Stimulated activated CD4-positive, alpha-beta T cell treated with anti-CD3 and anti-CD28 coated beads, Interleukin-4, amount 100 ng/mL, for 24 hours (primary cell): ENCODE data around the gene ADAM12.

Experiments
- DNase-seq: peaks from one replicate; pipeline ENCODE4 v3.0.0-alpha.2; 2020

Gene ADAM12

DNA sequence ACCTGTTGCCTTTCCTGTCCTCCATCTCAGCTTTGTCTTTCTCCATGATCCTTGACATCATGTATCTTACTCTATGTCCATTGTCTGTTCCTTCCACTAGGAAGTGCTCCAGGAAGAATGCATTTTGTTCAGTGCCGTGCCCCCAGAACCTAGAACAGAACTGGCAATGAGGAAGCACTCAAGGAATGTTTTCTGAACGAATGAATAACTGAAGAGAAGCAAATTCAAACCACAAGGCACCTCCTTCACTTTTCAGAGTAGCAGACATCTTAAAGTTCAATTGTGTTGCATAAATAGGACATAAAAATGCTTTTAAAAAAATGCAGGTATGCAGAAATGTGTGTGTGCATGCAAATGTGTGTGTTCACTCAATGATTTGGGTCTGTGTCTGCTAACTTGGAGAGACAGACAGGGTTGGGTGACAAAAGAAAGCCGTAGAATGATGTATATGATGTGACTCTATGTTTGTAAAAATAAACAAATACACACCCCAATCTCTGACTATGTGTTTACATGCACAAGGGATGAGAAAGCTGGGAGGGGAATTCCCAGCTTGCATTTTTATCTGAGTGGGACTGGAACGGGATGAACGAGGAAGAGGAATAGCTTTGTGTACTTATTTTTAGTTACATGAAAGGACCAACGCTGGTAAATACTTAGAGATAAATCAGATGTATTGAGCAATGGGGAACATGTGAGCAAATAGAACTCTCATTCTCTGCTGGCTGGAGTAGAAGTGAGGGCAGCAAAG is 254.2 kb downstream of the ADAM12 start:
- DNase-seq = no peak

DNA sequence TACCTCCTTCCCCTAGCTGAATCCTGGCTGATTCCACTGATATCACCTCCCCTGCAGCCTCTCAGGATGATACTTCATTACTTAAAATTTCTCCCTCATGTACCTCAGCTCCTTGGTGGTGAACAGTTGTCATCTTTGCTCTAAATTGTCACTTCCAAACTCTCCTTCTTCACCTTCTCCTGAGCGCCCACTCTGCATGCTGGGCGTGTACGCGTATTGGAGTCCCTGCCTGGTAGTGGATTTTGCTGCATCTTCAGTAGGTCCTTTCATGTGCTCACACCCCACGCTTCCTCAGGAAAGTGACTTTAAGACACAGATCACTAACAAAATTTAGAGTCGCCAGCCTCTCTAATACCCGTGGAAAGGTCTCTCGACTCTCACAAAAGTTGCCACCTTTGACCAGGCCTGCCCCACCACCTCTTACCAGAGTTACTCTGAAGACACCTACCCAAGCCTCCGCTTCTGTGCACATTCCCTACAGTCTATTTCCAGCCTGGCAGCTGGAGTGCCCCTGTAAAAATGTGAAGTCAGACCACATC is 255.1 kb downstream of the ADAM12 start:
- no peak for DNase-seq

DNA sequence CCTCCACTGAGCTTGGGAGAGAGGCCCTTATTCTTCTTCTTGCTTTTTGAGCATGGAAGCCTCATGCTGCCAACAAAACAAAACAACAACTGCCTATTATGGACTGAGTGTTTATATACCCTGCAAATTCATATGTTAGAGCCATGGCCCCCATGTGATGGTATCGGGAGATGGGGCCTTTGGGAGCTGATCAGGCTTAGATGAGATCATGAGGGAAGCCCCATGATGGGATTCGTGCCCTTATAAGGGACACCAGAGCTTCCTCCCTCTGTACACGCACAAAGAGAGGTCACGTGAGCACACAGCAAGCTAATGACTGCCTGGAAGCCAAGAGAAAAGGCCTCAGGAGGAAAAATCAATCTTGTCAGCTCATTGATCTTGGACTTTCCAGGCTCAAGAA is 256.9 kb downstream of the ADAM12 start:
- no peak for DNase-seq

DNA sequence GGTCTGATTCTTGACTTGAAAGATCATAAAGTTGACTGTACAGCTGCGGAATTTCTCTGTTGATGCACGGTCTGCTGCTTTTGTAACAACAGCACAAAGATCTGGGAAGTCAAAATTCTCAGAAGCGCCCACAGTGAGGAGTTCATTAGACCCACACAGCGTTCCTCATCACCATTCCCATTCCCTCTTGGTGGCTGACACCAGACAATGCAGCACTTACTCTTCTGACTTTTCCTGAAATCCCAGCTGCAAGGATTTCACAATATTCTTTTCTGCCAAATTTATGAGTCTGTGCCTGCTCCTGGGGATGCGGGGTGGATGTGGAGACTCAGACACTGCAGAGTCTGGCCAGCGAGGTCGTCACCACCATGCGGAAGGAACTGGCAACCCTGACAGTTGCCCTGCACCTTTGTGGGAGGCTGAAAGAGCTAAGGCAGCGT is 258.0 kb downstream of the ADAM12 start:
- no peak for DNase-seq

DNA sequence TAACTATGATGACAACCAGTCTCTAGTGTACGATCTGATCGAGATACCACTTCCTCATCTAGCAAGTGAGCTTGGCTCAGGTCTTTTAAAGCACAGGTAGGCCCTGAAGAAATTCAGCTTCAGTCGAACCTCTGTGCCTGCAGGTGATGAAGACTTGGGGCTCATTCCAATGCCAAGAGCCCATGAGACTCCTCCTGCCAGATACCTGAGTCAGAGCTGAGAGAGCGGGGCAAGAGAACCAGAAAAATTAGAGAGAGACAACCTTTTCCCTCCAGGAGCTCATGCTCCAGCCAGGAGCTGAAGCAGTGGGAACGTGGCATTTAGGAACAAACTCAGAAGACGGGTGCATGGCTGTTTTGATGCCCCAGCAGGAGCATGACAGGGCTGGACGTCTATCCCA is 259.3 kb downstream of the ADAM12 start:
- DNase-seq = no peak

DNA sequence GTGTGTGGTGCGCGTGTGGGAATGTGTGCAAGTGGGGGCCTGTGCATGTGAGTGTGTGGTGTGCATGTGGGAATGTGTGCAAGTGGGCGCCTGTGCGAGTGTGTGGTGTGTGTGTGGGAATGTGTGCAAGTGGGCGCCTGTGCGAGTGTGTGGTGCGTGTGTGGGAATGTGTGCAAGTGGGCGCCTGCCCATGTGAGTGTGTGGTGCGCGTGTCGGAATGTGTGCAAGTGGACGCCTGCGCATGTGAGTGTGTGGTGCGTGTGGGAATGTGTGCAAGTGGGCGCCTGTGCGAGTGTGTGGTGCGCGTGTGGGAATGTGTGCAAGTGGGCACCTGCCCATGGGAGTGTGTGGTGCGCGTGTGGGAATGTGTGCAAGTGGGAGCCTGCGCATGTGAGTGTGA is 259.7 kb downstream of the ADAM12 start:
- DNase-seq = no peak

DNA sequence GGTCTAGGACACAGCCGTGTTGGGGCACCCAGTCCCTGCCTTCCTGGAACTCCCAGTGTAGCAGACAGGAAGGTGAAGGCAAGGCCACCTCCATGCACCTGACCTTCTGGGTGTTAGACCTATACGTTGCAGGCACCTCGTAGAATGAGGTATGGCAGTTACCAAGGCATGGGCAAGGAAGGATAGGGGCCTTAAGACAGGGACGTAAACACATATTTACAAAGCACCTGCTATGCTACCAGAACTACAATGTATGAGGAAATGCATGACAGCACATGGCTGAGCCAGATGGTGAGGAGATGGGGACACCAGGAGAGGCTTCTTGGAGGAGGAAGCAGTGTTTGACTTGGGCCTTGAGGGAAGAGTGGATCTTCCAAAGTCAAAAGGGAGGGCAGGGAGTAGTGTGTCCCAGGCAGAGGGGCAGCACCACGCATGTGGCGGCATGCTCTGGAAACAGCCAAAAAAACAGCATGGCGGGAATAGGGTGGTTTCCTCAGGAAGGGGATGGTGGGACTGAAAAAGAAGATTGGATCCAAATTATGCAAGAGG is 260.7 kb downstream of the ADAM12 start:
- DNase-seq = no peak

DNA sequence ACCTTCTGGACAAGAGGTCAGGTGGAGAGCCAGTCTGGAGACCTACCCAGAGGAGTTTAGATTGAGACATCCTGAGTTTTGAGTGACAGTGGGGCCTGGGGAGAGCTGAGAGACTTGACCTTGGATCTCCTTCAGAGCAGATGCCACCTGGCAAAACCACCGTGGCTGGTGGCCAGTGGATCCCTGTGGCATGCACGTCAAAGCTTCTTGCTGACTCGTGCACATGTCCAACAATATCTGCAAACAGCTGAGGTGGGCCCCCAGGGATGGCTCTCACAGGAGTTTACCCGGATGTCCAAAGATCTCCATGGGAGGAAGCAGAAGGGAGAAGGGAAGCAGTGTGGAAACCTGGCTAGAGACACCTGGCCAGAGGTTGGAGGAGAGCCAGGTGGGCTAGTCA is 261.4 kb downstream of the ADAM12 start:
- DNase-seq = no peak

DNA sequence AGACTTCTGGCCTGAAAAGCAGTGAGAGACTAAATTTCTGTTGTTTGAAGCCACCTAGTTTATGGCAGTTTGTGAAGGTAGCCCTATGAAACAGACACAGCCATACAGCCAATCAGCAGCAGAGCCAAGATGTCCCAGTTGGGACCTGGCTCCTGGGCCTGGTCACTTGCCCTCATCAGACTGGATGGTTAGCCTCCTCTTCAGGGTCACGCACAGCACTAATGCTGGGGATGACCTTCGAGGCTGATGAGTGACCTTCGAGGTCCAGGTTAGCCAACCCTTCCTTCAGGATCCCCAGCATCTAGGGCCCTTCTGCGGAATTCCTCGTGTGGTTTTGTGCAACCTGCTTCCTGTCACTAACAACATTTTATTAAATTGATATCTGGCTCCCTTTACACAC is 262.3 kb downstream of the ADAM12 start:
- no peak for DNase-seq

DNA sequence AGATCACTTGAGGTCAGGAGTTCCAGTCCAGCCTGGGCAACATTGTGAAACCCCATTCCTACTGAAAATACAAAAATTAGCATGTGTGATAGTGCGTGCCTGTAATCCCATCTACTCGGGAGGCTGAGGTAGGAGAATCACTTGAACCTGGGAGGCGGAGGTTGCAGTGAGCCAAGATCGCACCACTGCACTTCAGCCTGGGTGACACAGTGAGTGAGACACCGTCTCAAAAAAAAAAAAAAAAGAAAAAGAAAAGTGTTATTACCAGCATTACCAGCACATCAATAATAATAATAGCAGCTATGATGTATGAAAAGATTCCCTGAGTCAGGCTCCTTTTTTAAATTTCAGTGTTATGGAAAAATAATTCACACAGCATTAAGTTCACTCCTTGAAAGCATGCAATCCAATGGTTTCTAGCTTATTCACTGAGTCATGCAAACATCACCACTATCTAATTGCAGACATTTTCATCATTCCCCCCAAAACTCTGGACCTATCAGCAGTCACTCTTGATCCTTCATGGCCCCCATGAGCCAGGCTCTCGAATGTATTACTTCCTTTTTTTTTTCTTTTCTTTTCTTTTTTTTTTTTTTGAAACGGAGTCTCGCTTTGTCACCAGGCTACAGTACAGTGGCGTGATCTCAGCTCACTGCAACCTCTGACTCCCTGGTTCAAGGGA is 263.5 kb downstream of the ADAM12 start:
- DNase-seq = no peak

DNA sequence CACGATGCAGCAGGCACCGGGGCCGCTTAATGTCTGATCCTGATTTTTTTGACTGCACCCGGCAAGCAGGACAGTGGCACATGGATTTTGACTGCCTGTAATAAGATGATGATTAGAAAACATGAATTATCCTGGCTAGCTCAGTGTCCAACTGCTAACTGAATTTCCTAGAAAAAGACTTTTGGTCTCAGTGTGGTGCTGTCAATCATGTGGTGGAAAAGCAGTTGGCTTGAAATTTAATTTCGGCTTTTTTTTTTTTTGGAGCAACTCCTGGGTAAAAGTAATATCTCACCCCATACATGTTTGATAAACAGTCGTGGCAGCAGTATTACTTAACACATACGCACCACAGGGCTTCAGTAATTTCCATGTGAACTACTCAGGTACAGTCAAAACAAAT is 264.2 kb downstream of the ADAM12 start:
- DNase-seq = no peak

DNA sequence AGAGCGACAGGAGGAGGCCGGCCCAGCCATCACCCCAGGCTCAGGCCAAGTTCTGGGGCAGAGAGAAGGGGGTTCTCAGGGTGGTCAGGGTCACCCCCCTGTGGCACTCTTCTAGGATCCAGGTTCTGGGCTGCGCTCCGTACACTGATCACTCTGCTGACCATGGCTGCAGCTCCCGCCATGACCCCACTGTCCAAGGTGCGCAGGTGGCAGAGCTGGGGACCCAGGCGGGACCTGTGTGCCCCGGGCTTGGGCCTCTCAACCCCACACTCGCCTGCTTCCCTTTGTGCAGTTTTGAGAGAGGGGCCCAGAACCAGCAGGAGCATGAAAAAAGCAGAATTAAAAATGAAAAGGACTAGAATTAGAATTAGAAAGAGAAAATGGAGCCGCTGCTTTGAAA is 264.8 kb downstream of the ADAM12 start:
- no peak for DNase-seq

DNA sequence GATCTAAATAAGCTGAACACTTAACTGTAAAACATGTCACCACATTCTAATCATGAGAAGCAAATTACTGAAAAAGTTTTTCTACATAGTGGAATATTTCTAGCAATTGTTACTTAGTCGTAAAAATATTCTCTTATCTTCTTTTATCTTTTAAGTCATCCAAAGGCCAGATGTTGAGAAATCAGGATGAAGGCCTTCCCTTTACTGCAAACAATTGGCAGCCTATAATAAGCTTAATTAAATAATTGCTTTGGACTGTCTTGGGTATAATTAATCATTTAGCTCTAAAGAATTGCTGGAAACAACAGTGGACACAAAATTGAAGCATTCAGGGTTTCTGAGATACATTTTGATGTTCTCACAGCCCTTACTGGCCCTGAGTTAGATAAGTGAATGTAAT is 265.4 kb downstream of the ADAM12 start:
- no peak for DNase-seq

DNA sequence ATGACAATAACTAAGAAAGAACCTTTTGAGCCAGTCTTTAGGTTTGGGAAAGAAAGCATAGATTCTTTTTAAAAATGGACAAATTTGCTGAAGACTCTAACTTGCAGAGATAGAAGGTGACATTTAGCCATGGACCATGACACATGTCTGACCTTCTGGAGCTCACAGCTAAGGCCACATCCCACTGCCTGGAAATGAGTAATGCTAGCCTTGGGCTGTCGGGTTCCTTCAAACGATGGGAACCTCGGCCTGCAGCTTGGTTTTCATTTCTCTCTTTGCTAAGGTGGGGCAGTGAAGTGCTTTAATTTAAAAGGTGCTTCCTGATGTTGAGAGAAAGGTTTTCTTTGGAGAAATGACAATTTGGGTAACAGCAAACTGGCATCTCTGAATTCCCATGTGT is 268.7 kb downstream of the ADAM12 start:
- no peak for DNase-seq

DNA sequence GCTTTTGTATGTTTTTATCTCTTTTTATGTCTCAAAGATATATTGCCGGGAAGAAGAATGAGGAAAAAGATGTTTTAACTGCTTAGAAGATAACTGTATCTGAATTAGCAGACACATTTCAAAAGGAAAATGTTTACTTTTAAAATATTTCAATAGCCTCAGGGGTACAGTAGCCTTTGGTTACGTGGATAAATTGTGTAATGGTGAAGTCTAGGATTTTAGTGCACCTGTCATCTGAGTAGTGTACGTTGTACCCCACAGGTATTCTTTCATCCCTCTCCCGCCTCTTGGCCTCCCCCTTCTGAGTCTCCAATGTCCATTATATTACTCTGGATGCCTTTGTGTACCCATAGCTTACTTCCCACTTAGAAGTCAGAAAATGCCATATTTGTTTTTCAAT is 269.8 kb downstream of the ADAM12 start:
- no peak for DNase-seq

DNA sequence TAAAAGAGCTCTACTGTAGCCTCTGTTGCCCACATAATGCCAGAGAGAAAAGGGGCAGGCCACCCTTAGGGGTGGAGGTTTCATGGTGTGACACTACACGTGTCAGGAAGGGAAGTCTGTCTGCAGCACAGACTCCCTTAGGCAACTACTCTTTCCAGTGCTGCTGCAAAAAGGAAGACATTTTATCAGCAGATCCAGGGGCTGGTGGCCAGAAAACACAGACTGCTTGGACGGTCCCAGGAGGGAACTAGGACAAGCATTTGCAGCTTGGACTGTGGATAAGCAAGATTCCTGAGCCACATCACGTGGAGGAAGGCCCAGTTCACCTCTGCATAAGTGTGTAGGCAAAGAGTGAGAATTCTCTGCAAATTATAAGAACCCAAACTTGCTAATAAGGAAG is 271.1 kb downstream of the ADAM12 start:
- no peak for DNase-seq

DNA sequence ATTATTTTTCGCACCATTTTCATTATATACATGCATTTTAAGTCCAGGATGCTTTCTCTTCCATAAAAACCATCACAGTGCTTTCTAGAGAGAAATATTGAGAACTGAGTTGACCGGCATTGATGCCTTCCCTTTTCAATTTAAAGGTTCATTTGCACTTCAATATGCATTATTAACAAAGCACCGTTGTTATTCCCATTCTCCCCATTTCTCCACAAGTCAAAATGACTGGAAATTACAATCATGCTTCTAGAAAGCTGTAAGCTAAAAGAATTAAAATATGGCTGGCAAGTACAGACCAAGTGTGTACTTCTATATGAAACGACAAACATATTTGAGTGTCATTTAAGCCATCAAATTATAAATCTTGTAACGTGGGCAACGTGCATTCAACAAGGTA is 272.4 kb downstream of the ADAM12 start:
- DNase-seq = no peak

DNA sequence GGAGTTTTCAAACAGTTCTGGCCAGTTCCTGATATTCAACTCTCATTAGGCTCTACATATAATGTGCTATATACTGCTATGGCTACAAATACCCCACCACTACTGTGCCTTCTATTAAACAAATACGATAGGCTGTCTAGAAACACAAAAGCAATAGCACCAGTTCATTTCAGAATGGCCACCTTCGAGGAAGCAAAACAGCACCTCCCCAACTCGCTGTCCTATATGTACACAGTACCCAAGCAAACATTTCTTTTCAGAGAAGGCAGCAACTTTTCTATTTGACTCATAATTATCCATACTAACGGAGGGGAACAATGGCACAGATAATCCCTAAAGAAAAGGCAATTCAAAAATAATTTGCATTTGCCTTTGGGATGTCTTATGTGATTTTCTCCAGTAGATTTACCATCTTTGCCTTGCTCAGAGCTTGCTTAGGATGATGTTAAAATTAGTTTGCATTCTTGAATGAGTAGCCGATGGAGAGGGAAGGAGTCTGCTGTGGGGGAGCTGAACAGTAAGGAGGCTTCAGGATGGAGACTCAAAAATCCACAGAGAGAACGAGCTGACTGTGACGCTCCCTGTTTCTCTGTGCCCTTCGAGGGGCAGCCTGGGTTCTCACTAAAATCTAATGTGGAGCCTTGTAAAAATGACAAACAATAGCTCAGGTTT is 273.3 kb downstream of the ADAM12 start:
- DNase-seq = no peak

DNA sequence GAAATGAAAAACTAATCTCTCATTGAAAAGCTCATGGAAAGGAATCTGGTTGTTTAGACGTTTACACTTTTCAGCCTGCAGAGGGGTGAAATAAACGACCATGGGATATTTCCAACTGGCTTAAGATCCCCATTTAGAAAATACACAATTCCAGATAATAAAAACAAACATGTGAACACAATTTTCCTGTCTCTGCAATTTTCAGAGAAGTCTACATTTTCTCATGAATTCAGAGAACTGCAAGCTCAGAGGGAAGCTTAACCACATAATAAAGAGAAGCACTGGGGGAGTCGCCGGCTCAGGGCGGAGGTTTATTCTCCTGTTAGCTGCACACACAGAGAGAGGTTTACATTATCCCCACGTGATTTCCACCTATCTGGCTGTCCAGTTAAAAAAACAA is 276.8 kb downstream of the ADAM12 start:
- DNase-seq = no peak

DNA sequence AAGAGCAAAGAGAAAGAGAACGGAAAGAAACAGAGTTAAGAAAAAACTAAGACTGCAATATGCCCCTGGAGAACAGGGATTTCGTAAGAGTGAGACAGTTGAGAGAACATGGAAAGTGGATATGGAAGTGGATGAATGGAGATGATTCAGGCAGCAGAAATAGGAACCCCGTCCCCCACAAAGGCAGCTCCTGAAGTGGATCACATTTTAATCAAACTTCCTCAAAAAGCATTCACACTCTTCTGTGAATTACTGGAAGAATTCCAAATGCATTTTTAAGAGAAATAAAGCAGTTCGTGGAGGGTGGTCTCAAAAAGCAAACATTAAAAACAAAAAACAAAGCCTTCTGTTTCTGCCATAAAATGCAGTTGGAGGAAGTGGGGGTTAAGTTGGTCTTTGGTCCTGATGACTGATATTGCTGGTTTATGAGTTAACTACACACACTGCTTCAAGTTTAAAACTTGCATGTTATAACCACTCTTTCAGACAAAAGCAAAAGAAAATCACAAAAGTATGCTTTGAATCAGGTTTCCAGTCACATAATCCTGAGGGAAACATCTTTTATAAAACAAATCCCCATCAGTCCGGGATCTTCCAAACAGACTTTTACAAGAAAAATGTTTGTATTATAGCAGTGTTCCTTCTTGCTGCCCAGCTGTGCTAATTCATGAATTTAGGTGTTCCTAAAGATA is 277.6 kb downstream of the ADAM12 start:
- no peak for DNase-seq

DNA sequence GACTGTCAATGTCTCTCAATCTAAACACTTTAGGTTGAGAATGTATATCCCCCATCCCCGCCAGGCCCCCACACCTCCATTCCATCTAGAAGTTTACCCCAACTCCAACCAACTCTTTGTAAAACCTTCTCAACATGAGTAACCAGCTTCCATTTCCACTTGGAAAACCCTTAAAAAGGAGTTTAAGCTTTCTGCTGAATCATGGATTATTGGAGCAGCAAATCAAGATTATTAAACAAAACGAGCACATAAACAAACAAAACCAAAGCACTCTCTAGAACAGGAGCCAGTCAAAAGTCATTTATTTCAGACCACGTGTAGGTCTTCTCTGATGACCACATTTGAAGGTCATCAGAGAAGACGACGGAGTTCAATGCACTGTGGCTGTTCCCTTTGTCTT is 278.4 kb downstream of the ADAM12 start:
- DNase-seq = no peak

DNA sequence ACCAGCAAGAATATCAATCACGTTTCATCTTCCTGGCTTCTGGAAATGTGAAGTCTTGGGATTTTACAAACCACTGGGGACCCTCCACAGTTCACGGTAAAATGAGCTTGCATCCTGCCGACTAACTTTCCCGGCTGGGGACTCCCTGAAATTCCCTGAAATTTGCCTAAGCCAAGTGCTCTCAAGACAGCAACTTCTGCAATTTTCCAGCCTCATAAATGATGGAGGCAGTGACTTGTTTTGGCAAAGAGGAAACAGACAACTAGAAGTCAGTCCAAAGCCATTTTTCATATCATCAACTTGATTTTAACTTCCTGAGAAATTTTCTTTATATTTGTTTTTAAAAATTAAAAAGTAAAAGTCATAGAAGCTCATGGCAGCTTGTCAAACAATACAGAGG is 279.6 kb downstream of the ADAM12 start:
- no peak for DNase-seq

DNA sequence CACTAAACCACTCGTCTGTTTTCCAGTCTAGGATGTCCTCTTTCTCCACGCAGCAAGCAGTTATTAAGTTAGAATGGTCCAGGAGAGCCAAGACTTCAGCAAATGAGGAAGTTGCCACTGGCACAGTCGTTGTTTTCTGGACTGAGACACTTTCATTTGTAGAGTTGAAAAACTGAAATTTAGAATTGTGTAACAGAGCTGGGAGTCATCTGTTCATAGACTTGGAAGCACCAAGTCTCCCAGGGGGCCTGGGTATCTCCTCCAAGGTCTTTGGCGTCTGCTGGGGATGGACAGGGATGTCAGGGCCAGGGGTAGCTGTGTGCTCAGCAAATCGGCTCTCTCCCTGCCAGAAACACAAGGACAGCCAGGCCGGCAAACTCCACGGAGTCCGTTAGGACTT is 283.5 kb downstream of the ADAM12 start:
- DNase-seq = no peak
